LNCaP clone FGC (cell line): Measurements from ENCODE around the gene PPM1M.

Experiments
- DNase-seq: peaks from one replicate; pipeline ENCODE4 v3.0.0-alpha.2; 2011; ENCODE audit warnings: low read depth
- H3K4me3 ChIP-seq: 2 replicates; pipeline ENCODE4 v1.5.1; 2011; ENCODE audit warnings: mild to moderate bottlenecking, low read depth, low read length, control low read depth
- TF ChIP-seq, protein P1 (sequence below): IDR thresholded peaks from 2 replicates; pipeline ENCODE4 v1.5.1; 2012; ENCODE audit warnings: mild to moderate bottlenecking; ENCODE audit not compliant: control insufficient read depth, insufficient read depth; ENCODE audit errors: extremely low read depth

The PPM1M gene

DNA sequence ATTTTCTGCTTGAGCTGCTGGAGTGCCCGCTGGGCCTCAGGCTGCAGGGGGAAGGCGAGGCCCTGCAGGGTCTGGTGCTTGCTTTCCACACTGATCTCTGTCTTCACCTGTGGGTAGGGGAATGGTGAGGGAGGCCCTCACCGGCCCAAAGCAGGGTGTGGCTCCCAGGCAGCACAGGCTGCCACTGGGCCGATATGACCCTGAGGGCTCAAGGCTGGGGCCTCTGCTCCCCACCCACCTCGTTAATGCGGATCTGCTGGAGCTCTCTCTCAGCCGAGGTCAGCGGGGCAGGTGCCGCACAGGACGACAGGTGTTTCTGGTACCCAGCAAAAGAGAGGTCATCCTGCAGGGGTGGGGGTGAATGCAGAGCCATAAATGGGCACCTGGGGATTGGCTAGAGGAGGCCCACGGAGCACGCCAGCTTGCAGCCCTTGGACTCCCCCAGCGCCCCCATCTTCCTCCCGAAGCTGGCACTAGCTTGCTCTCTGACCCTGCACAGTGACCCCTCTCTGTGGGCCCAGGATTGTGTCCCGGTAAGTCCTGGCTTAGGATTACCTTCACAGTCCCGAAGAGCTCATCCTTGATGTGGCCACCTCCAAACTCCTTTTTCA is 14.6 kb upstream of the PPM1M start:
- no peak for DNase-seq
- TF ChIP-seq, protein P1, sequence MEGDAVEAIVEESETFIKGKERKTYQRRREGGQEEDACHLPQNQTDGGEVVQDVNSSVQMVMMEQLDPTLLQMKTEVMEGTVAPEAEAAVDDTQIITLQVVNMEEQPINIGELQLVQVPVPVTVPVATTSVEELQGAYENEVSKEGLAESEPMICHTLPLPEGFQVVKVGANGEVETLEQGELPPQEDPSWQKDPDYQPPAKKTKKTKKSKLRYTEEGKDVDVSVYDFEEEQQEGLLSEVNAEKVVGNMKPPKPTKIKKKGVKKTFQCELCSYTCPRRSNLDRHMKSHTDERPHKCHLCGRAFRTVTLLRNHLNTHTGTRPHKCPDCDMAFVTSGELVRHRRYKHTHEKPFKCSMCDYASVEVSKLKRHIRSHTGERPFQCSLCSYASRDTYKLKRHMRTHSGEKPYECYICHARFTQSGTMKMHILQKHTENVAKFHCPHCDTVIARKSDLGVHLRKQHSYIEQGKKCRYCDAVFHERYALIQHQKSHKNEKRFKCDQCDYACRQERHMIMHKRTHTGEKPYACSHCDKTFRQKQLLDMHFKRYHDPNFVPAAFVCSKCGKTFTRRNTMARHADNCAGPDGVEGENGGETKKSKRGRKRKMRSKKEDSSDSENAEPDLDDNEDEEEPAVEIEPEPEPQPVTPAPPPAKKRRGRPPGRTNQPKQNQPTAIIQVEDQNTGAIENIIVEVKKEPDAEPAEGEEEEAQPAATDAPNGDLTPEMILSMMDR, result no peak
- no peak overlapping the region for H3K4me3 ChIP-seq

- DNase-seq, result no peak
Observed at GRCh38 chr3:52231502-52232278, 13.9 kb upstream of the PPM1M start.

GRCh38 chr3:52232279-52233107 is 13.1 kb upstream of the PPM1M start:
- DNase-seq, result no peak
- no peak overlapping the region for H3K4me3 ChIP-seq
- TF ChIP-seq, protein P1, result no peak

More at GRCh38 chr3:52231502-52232278, 13.9 kb upstream of the PPM1M start:
- TF ChIP-seq, protein P1, result peak; percentile 97
- H3K4me3 ChIP-seq, result no peak overlapping the region

- no peak for DNase-seq
- TF ChIP-seq, protein P1, result no peak
- no peak overlapping the region for H3K4me3 ChIP-seq
Observed at GRCh38 chr3:52233108-52233591, 12.4 kb upstream of the PPM1M start.

- TF ChIP-seq, protein P1, result no peak
- no peak overlapping the region for H3K4me3 ChIP-seq
- DNase-seq, result no peak
Observed at GRCh38 chr3:52233968-52234367, 11.6 kb upstream of the PPM1M start.

DNA sequence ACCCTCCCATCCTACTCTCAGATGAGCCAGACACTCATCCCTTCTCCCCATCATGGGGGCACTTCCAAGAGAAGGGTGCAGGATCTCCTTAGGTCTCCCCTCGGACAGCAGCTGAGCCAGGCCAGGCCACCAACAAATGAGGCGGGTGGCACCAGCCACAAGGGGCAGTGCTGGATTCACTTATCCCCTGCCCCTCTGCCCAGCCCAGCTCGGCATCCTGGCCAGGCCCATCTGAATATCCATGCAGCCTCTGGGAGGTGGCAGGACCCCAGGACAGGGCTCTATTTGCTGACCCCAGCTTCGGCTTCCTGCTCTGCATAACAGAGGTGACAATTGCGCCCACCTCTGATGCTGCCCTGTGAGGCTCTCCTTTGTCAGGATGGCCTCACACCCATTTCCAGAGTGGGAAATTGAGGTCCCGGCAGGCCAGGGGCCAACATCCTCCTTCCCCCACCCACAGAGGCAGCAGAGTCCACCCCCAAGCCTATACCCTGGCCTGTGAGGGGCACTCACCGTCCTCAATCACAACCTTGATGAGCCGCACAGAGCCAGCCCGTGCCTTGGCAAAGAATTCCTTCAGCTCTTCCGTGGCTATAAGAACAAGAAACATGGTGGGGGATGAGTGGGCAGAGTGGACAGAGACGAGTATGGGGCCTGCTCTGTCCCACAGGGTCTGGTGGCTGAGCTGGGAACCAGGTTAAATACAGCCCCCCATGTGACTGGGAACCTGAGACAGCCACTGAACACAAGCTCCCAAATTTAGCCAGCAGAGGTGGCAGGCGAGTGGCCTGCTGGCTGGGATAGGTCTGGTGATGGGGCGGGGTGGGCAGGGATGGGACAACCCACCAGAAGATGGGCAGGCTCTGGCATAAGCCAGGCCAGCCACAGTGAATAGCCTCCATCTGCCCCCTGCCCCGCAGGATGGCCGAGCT is 10.8 kb upstream of the PPM1M start:
- H3K4me3 ChIP-seq, result no peak overlapping the region
- TF ChIP-seq, protein P1, result no peak
- no peak for DNase-seq
